Measurements from ENCODE around the gene GAL. TPM values are rescaled to one million over a fixed set of nuclear protein-coding genes. Genes with fewer than 3 reads are reported as not detected.

Gene GAL
- total and polyA plus RNA-seq, 4 experiments from 2014 or later = not detected

DNA sequence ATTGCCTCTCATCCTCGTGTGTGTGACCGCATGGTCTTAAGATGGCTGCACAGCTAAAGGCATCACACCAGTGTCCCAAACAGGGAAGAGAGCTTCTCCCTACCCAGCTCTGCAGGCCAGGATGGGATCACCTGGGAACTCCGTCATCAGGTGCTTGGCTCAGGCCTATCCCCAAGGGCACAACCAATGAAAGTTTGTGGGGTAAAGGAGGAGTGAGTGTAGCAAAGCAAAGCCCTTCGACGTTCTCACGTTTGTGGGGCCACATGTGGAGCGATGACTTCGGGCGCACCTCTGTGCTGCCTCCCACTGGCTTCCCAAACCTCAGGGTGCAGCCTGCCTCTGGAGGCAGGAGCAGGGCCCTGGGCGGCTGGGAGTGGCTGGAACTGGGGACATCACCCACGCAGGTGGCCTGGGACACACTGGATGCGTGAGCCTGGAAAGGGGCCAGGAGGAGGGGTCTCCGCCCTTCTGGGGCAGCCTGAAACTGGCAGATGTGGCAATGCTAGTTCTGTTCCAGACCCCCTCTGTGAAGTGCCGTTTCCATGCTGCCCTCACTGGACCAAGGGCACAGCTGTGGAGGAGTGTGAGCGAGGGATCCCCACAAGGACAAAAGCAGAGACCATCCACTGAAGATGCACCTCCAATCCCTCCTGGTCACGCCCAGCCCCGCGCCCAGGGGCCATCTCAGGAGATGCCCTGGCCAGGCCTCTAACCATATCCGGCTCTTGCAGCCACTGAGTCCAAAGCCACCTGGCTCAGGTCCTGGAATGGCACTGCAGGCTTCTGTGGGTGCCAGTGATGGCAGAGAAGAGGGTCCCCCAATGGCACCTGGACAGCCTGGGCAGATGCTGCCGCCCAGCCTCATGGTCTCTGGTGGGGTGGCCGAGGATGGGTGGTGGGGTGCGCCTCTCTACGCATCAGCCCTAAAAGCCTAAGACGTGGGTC, 30.6 kb upstream of the GAL start:
- ChIA-PET POLR2A (ENCODE audit: partially characterized antibody) (no interaction called here), CTCF (ENCODE audit: partially characterized antibody) (no interaction called here)
- DNase-seq = no peak
- Histone ChIP-seq H3K27me3 (ENCODE audit: insufficient read depth, low read length) (no peaks in the 10 kb centered on the region), H3K4me1 (ENCODE audit: insufficient read depth, low read length) (no peaks in the 10 kb centered on the region), H3K4me3 (ENCODE audit: low read length in 2 of 2) (no peak overlapping the region), H3K27ac (ENCODE audit: low read depth, low read length) (no peak overlapping the region), H3K9me3 (ENCODE audit: control insufficient read depth in 1 of 2, low read length in 2 of 2) (no peaks in the 10 kb centered on the region), H3K36me3 (ENCODE audit: insufficient read depth, low read length) (no peaks in the 10 kb centered on the region)
- Mint-ChIP-seq H3K27ac (no peak overlapping the region), H3K36me3 (no peaks in the 10 kb centered on the region), H3K4me1 (no peaks in the 10 kb centered on the region), H3K4me3 (no peak overlapping the region), H3K9me3 (peaks cover 0 to 5% (median 0%) of the 10 kb centered on the region in 8 donors), H3K27me3 (peaks cover 13 to 17% of the 10 kb centered on the region in 2 donors)
- intact Hi-C loops (cut with micrococcal nuclease) = no loop called here

GRCh38 chr11:68654978-68655377, 29.4 kb upstream of the GAL start:
- peaks cover 12 to 17% of the 10 kb centered on the region in 2 donors for H3K27me3 Mint-ChIP-seq
- POLR2A ChIA-PET (ENCODE audit: partially characterized antibody) = no interaction called here
- H3K9me3 ChIP-seq (ENCODE audit: control insufficient read depth in 1 of 2, low read length in 2 of 2) = no peaks in the 10 kb centered on the region
- no peak overlapping the region for H3K27ac ChIP-seq (ENCODE audit: low read depth, low read length)
- no peaks in the 10 kb centered on the region for H3K4me1 ChIP-seq (ENCODE audit: insufficient read depth, low read length)
- H3K9me3 Mint-ChIP-seq = peaks cover 0 to 5% (median 0%) of the 10 kb centered on the region in 8 donors
- no peaks in the 10 kb centered on the region for H3K36me3 ChIP-seq (ENCODE audit: insufficient read depth, low read length)
- H3K4me3 ChIP-seq (ENCODE audit: low read length in 2 of 2) = no peak overlapping the region
- H3K4me1 Mint-ChIP-seq = no peaks in the 10 kb centered on the region
- intact Hi-C loops (cut with micrococcal nuclease) = no loop called here
- H3K36me3 Mint-ChIP-seq = no peaks in the 10 kb centered on the region
- DNase-seq = no peak
- no peak overlapping the region for H3K4me3 Mint-ChIP-seq
- H3K27ac Mint-ChIP-seq = no peak overlapping the region
- CTCF ChIA-PET (ENCODE audit: partially characterized antibody) = no interaction called here
- no peaks in the 10 kb centered on the region for H3K27me3 ChIP-seq (ENCODE audit: insufficient read depth, low read length)

GRCh38 chr11:68655406-68655805, 28.9 kb upstream of the GAL start:
- no peaks in the 10 kb centered on the region for H3K4me1 ChIP-seq (ENCODE audit: insufficient read depth, low read length)
- DNase-seq = no peak
- ChIA-PET CTCF (ENCODE audit: partially characterized antibody) (no interaction called here), POLR2A (ENCODE audit: partially characterized antibody) (no interaction called here)
- no peaks in the 10 kb centered on the region for H3K36me3 Mint-ChIP-seq
- no peak overlapping the region for H3K27ac Mint-ChIP-seq
- no peak overlapping the region for H3K4me3 ChIP-seq (ENCODE audit: low read length in 2 of 2)
- no peaks in the 10 kb centered on the region for H3K4me1 Mint-ChIP-seq
- H3K27ac ChIP-seq (ENCODE audit: low read depth, low read length) = no peak overlapping the region
- peaks cover 10 to 18% of the 10 kb centered on the region in 2 donors for H3K27me3 Mint-ChIP-seq
- peaks cover 0 to 5% (median 0%) of the 10 kb centered on the region in 8 donors for H3K9me3 Mint-ChIP-seq
- intact Hi-C loops (cut with micrococcal nuclease) = no loop called here
- no peaks in the 10 kb centered on the region for H3K36me3 ChIP-seq (ENCODE audit: insufficient read depth, low read length)
- no peaks in the 10 kb centered on the region for H3K27me3 ChIP-seq (ENCODE audit: insufficient read depth, low read length)
- no peak overlapping the region for H3K4me3 Mint-ChIP-seq
- no peaks in the 10 kb centered on the region for H3K9me3 ChIP-seq (ENCODE audit: control insufficient read depth in 1 of 2, low read length in 2 of 2)

GRCh38 chr11:68655806-68656205, 28.5 kb upstream of the GAL start:
- Histone ChIP-seq H3K9me3 (ENCODE audit: control insufficient read depth in 1 of 2, low read length in 2 of 2) (no peaks in the 10 kb centered on the region), H3K4me1 (ENCODE audit: insufficient read depth, low read length) (no peaks in the 10 kb centered on the region), H3K4me3 (ENCODE audit: low read length in 2 of 2) (no peak overlapping the region), H3K27ac (ENCODE audit: low read depth, low read length) (no peak overlapping the region), H3K27me3 (ENCODE audit: insufficient read depth, low read length) (no peaks in the 10 kb centered on the region), H3K36me3 (ENCODE audit: insufficient read depth, low read length) (no peaks in the 10 kb centered on the region)
- intact Hi-C loops (cut with micrococcal nuclease) = no loop called here
- Mint-ChIP-seq H3K4me3 (no peak overlapping the region), H3K27me3 (peaks cover 10 to 19% of the 10 kb centered on the region in 2 donors), H3K36me3 (no peaks in the 10 kb centered on the region), H3K27ac (no peak overlapping the region), H3K4me1 (no peaks in the 10 kb centered on the region), H3K9me3 (peaks cover 0 to 5% (median 0%) of the 10 kb centered on the region in 8 donors)
- POLR2A ChIA-PET (ENCODE audit: partially characterized antibody) = no interaction called here
- CTCF ChIA-PET (ENCODE audit: partially characterized antibody) = no interaction called here
- no peak for DNase-seq

GRCh38 chr11:68657021-68657780, 27.1 kb upstream of the GAL start:
- Histone ChIP-seq H3K27me3 (ENCODE audit: insufficient read depth, low read length) (no peaks in the 10 kb centered on the region), H3K36me3 (ENCODE audit: insufficient read depth, low read length) (no peaks in the 10 kb centered on the region), H3K9me3 (ENCODE audit: control insufficient read depth in 1 of 2, low read length in 2 of 2) (no peaks in the 10 kb centered on the region), H3K4me3 (ENCODE audit: low read length in 2 of 2) (no peak overlapping the region), H3K4me1 (ENCODE audit: insufficient read depth, low read length) (no peaks in the 10 kb centered on the region), H3K27ac (ENCODE audit: low read depth, low read length) (no peak overlapping the region)
- CTCF ChIA-PET (ENCODE audit: partially characterized antibody) = no interaction called here
- intact Hi-C loops (cut with micrococcal nuclease) = no loop called here
- Mint-ChIP-seq H3K4me3 (no peak overlapping the region), H3K36me3 (no peaks in the 10 kb centered on the region), H3K9me3 (peaks cover 0 to 5% (median 0%) of the 10 kb centered on the region in 8 donors), H3K4me1 (no peaks in the 10 kb centered on the region), H3K27me3 (peaks cover 14 to 21% of the 10 kb centered on the region in 2 donors), H3K27ac (no peak overlapping the region)
- POLR2A ChIA-PET (ENCODE audit: partially characterized antibody) = no interaction called here
- no peak for DNase-seq

DNA sequence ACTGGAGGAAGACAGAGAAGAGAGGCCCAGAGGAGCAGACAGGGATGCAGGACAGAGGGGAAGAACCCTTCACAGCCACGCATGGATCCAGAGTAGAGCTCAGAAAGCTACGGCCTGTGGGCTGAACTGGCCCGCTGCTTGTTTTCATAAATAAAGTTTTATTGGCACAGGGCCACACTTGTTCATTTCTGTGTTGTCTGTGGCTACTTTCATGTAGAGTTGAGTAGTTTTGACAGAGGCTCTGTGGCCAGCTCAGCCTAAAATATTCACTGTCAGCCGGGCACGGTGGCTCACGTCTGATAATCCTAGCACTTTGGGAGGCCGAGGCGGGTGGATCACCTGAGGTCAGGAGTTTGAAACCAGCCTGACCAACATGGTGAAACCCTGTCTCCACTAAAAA, 26.2 kb upstream of the GAL start:
- Mint-ChIP-seq H3K27ac (no peak overlapping the region), H3K9me3 (peaks cover 0 to 5% (median 0%) of the 10 kb centered on the region in 8 donors), H3K36me3 (no peaks in the 10 kb centered on the region), H3K27me3 (peaks cover 18 to 24% of the 10 kb centered on the region in 2 donors), H3K4me3 (no peak overlapping the region), H3K4me1 (no peaks in the 10 kb centered on the region)
- no peak for DNase-seq
- ChIA-PET CTCF (ENCODE audit: partially characterized antibody) (interaction anchor here (1.5 kb wide), 1 partner anchor 11 kb away, joined by 3 read pairs; no protein-coding TSS in a partner anchor), POLR2A (ENCODE audit: partially characterized antibody) (no interaction called here)
- no peaks in the 10 kb centered on the region for H3K36me3 ChIP-seq (ENCODE audit: insufficient read depth, low read length)
- no peak overlapping the region for H3K4me3 ChIP-seq (ENCODE audit: low read length in 2 of 2)
- H3K4me1 ChIP-seq (ENCODE audit: insufficient read depth, low read length) = no peaks in the 10 kb centered on the region
- H3K27ac ChIP-seq (ENCODE audit: low read depth, low read length) = no peak overlapping the region
- no peaks in the 10 kb centered on the region for H3K9me3 ChIP-seq (ENCODE audit: control insufficient read depth in 1 of 2, low read length in 2 of 2)
- intact Hi-C loops (cut with micrococcal nuclease) = no loop called here
- H3K27me3 ChIP-seq (ENCODE audit: insufficient read depth, low read length) = no peaks in the 10 kb centered on the region

GRCh38 chr11:68658661-68659060, 25.7 kb upstream of the GAL start:
- H3K9me3 Mint-ChIP-seq = peaks cover 0 to 5% (median 0%) of the 10 kb centered on the region in 8 donors
- DNase-seq = no peak
- Histone ChIP-seq H3K4me3 (ENCODE audit: low read length in 2 of 2) (no peak overlapping the region), H3K27ac (ENCODE audit: low read depth, low read length) (no peak overlapping the region), H3K4me1 (ENCODE audit: insufficient read depth, low read length) (no peaks in the 10 kb centered on the region), H3K36me3 (ENCODE audit: insufficient read depth, low read length) (no peaks in the 10 kb centered on the region), H3K9me3 (ENCODE audit: control insufficient read depth in 1 of 2, low read length in 2 of 2) (no peaks in the 10 kb centered on the region), H3K27me3 (ENCODE audit: insufficient read depth, low read length) (no peaks in the 10 kb centered on the region)
- no peak overlapping the region for H3K4me3 Mint-ChIP-seq
- H3K27ac Mint-ChIP-seq = no peak overlapping the region
- no peaks in the 10 kb centered on the region for H3K4me1 Mint-ChIP-seq
- no peaks in the 10 kb centered on the region for H3K36me3 Mint-ChIP-seq
- peaks cover 18 to 24% of the 10 kb centered on the region in 2 donors for H3K27me3 Mint-ChIP-seq
- CTCF ChIA-PET (ENCODE audit: partially characterized antibody) = interaction anchor here (1.5 kb wide), 1 partner anchor 10 kb away, joined by 3 read pairs; no protein-coding TSS in a partner anchor
- intact Hi-C loops (cut with micrococcal nuclease) = no loop called here
- POLR2A ChIA-PET (ENCODE audit: partially characterized antibody) = no interaction called here
